ENCODE measurements around the gene SPINT1.

SPINT1 gene, protein sequence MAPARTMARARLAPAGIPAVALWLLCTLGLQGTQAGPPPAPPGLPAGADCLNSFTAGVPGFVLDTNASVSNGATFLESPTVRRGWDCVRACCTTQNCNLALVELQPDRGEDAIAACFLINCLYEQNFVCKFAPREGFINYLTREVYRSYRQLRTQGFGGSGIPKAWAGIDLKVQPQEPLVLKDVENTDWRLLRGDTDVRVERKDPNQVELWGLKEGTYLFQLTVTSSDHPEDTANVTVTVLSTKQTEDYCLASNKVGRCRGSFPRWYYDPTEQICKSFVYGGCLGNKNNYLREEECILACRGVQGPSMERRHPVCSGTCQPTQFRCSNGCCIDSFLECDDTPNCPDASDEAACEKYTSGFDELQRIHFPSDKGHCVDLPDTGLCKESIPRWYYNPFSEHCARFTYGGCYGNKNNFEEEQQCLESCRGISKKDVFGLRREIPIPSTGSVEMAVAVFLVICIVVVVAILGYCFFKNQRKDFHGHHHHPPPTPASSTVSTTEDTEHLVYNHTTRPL

DNA sequence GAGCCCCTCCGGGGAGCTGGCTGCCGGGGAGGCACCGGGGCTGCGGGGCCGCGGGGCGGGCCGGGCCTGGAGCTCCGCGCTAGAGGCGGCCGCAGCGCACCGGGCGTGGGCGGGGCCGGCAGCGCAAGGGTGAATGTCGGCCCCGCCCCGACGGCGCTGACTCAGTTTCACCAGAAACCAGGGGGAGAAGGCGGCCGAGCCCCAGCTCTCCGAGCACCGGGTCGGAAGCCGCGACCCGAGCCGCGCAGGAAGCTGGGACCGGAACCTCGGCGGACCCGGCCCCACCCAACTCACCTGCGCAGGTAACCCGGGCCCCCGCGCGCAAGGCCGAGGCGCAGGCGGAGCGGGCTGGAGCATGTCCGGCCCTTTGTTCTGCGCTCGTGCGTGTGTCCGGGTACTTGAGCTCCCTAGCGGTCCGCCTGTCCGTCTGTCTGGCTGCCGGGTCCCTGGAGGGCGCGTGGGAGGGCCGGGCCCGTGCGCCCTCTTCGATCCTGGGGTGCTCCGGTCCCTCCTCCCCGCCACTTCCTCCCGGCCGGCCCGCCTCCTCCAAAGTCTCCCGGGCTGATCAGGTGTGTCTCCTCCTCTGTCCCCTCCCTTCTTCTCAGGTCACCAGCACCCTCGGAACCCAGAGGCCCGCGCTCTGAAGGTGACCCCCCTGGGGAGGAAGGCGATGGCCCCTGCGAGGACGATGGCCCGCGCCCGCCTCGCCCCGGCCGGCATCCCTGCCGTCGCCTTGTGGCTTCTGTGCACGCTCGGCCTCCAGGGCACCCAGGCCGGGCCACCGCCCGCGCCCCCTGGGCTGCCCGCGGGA, at the start of gene SPINT1:
SPINT1 (plus strand) TSS at position 164 of the 811 bp plus-strand sequence; CDS start at position 671, 507 bp downstream.
- DNase-seq (ENCODE audit: low spot score): peak; percentile 31

DNA sequence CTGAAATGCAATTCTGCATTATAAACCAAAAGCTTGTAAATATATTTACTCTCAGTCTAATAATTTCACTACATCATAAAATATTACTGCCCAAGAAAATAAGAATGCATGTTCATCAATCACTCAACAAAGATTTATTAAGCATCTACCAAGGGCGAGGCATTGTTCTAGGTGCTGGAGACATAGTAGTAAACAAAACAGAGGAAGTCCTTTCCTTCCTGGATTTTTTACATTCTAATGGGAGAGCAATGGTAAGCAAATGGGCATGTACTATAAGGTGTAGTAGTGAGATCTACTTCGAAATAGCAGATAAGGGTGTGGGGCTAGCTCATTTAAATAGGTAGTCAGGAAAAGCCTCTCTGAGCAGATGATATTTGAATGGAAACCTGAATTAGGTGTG, 47.8 kb upstream of the SPINT1 start:
- DNase-seq (ENCODE audit: low spot score): no peak

DNA sequence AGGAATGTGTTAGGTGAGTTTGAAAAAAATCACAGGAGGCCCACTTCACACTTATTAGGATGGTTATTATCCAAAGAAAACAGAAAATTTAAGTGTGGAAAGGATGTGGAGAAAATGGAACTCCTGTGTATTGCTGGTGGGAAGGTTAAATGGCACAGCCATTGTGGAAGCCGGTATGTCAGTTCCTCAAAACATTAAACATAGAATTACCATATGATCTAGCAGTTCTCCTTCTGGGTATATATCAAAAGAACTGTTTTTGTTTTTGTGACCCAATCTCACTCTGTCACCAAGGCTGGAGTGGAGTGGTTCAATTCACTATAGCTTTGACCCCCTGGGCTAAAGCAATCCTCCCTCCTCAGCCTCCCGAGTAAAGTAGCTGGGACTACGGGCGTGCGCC, 47.3 kb upstream of the SPINT1 start:
- no peak for DNase-seq (ENCODE audit: low spot score)

DNA sequence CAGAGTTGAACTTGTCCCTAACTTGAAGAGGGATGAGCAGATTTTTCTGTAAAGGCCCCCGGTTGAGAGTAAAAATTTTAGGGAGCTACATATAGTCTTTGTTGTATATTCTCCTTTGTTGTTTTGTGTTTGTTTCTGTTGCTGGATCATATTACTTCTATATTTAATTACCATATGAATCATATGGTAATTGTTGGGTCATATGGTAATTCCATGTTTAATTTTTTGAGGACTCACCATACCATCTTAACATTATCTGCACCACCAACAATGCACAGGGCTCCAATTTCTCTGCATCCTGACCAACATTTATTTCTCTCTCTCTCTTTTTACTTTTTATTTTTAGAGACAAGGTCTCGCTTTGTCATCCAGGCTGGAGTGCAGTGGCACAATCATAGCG, 44.3 kb upstream of the SPINT1 start:
- no peak for DNase-seq (ENCODE audit: low spot score)

DNA sequence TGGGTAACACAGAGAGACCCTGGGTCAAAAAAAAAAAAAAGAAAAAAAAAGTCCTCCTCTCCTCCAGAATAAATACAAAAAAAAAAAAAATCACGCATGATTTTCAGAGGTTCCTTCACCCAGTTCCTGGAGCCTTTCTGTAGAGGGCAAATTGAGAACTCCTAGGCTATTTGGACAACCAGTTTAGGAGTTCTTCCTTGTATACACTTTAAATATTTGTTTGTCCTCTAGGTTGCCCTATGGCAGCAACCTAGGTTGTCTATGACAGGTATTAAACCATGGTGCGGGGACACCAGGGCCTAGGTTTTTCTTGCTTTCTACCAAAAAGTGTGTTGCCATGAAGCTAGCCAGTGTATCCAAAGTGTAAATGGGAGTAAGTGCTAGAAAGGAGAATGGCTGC, 40.8 kb upstream of the SPINT1 start:
- no peak for DNase-seq (ENCODE audit: low spot score)

DNA sequence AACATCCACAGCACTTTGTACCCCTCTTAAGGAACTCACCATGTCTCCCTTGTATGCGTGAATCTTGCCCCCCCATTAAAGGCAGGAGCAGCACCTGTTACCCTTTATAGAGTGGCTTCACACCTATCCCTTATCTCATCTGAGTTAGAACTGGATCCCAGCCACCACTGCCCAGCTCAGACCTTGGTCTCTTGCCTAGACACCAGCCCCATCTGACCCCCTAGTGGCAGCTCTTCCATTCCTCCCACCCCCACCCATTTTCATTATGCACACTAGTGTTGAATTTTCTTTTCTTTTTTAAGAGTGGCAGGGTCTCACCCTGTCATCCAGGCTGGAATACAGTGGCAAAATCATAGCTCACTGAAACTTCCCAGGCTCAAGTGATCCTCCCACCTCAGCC, 40.2 kb upstream of the SPINT1 start:
- DNase-seq (ENCODE audit: low spot score): no peak

DNA sequence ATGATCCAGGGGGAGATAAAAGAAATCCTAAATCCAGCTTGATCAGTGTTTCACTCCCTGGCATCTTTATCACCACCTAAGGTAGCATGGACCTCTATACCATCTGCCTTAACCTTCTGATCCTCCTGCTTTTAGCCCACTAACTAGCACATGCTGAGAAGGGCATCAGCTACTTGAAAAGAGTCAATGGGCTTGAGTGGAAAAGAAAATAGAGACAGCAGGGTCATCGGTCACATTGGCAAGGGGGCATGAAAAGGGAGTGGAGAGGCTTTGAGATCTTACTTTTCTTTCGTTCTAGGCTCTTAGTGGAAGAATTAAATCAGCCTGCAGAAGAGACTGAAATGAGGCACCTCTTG, 37.2 kb upstream of the SPINT1 start:
- DNase-seq (ENCODE audit: low spot score): no peak

DNA sequence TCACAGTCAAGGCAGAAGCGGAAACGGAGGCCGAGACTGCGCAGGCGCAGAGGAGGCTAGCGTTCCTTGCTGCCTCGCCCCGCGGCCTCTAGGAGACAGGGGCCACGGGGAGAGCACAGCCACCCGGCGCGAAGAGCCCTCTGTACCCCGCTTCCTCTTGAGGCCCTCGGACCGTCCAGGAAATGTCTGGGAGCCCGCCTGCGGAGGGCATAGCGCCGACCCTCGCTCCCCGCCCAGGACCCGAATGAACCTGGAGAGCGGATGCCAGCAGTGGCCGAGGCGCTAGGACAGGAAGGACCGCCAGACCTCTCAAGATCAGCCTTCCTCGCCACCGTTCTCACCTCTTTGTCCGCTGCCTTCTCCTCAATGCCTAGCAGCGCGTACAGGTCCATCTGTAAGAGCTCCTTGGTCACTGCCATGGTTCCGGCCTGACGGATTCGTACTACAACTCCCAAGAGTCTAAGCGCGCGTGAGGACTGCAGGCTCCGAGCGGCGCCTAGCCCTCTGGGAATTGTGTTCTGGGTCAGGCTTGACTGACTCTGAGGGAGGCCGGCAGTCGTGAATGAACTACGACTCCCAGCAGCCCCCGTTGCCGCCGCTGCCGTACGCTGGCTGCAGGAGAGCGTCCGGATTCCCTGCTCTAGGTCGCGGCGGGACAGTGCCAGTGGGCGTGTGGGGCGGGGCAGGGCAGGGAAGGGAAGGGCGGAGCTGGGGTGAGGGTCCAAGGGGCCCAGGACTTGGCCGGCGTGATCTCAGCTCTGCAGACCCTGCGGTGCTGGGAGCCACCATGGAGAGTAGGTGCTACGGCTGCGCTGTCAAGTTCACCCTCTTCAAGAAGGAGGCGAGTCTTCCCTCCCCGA, 36.6 kb upstream of the SPINT1 start, which contains the start of the genes DNAJC17 and ZFYVE19:
DNAJC17 (minus strand) TSS at position 446 of the 860 bp plus-strand sequence; CDS start at position 419, 27 bp downstream.
ZFYVE19 (plus strand) TSS at position 62 of the 860 bp plus-strand sequence; CDS start at position 563, 501 bp downstream.
- DNase-seq (ENCODE audit: low spot score): peak; percentile 96

DNA sequence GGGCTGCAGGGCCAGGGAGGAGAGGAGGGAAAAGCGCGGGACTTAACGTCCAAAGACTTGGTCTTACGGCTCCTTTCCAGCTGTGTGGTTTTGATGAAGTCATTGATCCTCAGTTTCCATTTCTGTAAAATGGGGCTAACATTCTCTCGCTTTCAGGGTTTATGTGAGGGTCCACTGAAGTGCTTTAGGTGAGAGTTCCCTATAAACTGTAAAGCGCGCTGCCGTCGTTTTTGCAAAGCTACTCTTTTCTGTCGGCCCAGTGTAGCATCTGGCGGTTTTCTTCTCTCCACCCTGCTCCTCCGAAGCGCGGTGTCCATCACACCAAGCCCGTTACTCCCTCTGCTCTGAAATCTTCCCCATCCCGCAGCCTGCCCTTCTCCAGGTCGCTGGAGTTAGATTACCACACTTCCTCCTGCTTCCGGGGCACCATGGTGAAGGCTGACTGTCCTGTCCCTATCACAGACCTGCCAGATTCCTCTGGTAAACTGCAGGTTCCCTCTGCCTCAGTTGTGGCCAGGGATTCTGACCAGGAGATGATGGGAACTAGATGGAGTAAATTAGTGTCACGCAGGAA, 35.9 kb upstream of the SPINT1 start:
- DNase-seq (ENCODE audit: low spot score): no peak

DNA sequence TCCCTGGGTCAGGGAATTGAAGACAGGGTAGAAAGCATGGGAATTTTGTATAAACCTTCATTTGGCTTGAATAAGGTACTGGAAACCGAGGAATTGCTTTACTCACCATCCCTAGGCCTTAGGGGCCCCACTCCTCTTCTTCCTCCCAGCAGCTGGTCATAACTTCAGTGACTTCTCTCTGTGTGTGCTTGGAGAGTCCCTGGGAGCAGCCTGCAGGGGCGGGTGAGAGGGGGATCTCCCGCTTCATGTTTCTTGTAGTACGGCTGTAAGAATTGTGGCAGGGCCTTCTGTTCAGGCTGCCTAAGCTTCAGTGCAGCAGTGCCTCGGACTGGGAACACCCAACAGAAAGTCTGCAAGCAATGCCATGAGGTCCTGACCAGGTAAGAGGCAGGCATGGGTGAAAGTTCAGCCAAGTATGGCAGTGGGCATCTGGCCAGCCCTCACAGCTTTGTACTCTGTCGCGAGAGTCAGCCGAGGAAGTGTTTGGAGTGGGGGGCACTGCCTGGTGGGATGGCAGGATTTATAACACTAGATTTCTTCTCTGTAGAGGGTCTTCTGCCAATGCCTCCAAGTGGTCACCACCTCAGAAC, 34.9 kb upstream of the SPINT1 start:
- no peak for DNase-seq (ENCODE audit: low spot score)

DNA sequence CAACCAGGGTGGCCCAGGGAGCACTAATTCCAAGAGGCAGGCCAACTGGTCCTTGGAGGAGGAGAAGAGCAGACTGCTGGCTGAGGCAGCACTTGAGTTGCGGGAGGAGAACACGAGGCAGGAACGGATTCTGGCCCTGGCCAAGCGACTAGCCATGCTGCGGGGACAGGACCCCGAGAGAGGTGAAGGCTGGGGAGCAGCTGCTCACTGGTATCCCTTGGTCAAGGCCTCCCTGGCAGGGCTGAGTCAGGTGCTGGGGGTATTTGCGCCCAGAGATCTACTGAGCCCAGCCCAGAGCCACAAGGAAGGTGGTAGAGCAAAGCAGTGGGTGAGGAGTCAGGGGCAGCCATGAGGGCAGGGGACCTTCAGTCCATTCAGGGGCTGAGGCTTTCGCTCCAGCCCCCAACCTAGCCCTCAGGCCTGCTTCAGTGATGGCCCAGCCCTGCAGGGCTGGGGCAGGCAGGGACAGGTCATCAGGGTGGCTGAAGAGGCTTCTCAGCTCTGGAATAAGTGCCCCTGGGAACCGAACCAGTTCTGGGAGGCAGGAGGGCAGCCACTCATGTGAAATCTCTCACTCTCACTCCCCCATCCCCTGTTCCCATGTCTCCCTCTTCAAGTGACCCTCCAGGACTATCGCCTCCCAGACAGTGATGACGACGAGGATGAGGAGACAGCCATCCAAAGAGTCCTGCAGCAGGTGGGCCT, 31.0 kb upstream of the SPINT1 start:
- no peak for DNase-seq (ENCODE audit: low spot score)

DNA sequence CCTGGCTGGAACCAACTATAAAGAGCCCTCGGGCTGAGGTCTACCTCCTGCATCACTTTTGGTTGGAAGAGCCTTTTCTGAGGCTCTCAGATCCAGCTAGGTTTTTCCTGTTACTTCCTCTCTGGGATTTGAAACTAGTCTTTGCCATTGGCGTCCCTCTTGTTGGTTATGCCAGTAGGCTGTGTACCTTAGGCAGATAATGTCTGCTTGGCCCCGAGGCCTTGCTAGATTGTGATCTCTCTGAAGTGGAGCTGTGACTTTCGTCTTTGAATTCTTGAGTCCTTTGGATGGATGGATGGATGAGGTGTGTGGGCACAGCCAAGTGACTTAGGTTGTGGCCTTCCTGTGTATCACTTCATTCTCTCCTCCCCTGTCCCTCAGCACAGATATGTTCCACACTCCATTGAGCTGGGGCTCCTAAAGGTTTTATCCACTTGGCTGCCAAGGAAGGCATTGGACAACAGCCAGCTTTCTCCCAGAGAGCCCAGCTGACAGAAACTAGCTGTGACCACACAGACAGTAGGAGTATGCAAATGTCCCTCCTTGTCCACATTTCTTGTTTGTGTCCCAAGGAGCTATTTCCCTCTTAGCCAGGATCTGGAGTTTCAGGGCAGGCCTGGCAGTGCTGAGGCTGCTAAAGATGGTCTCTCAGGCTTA, 28.7 kb upstream of the SPINT1 start:
- no peak for DNase-seq (ENCODE audit: low spot score)

DNA sequence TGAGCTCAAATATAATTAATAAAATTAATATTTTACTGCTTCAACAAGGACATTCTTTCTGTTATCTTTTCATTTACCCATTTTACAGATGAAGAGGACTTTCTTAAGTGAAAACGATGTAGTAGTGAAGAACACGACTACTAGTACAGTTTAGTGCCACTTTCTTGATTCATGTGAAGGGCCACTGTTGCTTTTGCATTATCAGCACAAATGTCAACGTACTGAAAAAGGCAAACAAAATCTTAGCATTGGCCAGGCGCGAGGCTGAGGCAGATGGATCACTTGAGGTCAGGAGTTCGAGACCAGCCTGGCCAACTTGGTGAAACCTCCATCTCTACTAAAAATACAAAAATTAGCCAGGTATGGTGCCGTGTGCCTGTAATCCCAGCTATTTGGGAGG, 24.8 kb upstream of the SPINT1 start:
- DNase-seq (ENCODE audit: low spot score): no peak

DNA sequence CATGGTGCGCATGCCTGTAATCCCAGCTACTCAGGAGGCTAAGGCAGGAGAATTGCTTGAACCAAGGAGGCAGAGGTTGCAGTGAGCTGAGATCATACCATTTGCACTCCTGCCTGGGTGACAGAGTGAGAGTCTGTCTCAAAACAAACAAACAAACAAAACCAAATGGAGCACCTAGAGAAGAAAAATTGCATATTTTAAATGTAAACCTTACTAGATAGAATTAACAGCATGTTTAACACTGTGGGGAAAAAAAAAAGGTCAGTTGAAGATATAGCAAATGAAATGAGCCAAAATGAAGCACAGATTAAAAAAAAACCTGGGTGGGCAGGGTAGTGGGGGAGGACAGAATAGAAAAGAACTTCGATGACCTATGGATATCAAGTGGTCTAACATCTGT, 22.7 kb upstream of the SPINT1 start:
- no peak for DNase-seq (ENCODE audit: low spot score)

DNA sequence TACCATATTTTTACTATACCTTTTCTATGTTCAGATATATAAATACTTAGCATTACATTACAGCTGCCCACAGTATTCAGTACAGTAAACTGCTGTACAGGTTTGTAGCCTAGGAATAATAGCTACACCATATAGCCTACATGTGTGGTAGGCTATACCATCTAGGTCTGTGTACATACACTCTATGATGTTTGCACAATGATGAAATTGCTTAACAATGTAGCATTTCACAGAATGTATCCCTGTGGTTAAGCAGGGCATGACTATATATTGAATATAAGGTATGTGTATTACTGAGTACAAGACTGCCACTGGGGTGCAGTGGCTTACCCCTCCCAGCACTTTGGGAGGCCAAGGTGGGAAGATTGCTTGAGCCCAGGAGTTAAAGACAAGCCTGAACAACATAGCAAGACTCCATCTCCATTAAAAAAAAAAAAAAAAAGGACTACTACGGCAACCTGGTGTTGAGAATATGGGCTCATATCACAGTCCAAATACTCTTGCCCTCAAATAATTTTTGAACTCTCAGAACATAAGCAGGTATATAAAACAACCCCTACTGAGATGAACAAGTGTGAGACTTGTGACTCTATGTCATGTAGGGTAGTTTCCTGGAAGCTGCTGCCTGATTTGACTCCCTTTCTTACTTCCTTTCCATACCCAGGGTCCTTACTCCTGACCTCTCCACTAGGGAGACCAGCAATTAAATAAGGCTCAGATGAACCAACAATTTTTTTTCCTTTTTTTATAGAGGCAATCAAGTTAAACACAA, 20.1 kb upstream of the SPINT1 start:
- no peak for DNase-seq (ENCODE audit: low spot score)

DNA sequence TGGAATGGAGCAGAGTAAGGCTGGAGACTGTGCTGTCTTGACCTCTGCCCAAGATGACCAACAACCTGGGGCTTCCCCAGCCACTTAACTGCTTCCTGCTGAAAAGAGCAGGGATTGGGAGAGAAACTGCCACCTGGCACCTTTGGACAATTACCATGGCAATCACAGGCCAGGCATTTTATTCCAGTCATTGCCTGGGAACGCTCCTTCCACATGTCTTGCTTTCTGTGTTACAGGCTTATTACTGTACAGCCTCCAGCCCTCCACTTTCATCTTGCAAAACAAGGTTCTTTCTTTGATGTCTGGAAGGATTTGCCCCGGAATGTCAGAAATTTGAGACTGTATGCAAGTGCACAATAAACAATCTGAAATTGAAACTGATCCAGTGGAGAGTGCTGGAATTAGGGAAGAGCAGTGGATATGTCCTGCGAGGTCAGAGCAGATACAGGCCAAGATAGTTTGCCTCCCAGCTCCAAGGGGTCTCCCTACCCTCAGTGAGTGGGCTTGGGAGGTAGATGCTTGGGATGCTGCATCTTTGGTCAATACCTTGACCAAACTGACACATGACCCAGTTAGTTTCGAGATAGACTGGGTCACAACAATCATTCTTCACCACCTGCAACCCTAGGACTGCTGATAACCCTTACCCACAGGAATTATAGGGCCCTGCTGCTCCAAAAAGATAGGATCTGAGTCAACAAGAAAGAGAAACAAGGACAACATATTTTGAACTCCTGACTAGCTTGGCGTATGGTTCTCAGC, 18.0 kb upstream of the SPINT1 start:
- DNase-seq (ENCODE audit: low spot score): no peak

DNA sequence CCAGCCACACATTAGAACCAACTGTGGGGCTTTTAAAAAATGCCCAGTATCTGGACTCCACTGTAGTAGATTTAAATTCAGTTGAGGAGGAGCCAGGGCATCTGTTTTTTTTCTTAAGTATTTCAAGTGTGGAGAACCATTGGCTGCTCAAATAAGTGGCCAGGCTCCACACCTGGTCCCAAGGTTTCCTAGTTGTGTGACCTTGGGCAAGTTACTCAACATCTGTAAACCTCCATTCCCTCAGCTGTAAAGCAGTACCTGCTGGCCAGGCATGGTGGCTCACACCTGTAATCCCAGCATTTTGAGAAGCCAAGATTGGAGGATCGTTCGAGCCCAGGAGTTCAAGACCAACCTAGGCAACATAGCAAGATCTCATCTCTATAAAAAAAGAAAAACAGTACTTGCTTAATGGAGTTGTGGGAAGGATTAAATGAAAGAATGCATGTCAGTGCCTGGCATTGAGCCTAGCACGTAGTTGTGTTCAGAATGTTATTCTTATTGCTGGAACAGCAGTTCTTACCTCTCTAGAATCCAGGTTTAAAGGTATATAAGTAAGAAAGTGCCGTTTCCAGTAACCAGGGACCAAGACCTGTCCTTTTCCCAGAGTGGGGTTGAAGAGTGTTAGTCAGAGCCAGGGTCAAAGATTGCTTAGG, 17.3 kb upstream of the SPINT1 start:
- no peak for DNase-seq (ENCODE audit: low spot score)

DNA sequence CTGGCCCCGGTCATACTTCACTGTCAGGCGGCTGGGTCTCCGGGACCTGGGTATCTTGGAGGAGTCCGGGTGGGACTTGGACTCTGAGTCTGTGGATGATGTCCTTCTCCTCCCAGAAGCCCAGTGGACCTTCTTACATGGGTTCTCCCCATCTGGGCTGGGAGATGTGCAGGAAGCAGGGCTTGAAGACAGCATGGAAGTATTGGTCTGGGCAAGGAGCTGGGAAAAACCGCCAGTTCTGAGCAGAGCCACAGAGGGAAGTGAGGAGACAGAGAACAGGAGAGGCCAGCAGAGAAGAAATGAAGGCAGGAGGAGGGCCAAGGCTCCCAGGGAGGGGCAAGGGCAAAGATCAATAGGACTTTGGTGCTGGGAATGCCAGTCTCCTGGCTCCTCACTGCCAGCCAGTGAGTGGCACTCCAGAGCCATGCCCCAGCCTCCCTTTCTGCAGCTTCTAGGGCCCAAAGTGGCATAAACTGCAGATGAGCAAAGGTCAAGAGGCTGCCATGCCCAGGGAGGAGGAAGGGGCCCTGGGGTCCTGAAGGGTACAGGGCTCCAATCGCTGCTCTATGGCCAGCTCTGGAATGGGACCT, 15.3 kb upstream of the SPINT1 start, which contains the start of gene PPP1R14D:
PPP1R14D (minus strand) TSS at position 262 of the 590 bp plus-strand sequence; CDS start at position 195, 67 bp downstream.
- no peak for DNase-seq (ENCODE audit: low spot score)

All from GM03348 (cell line).